HG02623 (cell line): ENCODE results near the gene NSUN6.
A peak's percentile ranks its signal among the peaks of the same experiment; 100 is the strongest.

Experiments used
- ATAC-seq: cut with Tn5 transposase; IDR thresholded peaks from one replicate; pipeline ENCODE4 v1.9.1; 2021; ENCODE audit warnings: moderate library complexity; ENCODE audit not compliant: unreplicated experiment

NSUN6 gene

DNA sequence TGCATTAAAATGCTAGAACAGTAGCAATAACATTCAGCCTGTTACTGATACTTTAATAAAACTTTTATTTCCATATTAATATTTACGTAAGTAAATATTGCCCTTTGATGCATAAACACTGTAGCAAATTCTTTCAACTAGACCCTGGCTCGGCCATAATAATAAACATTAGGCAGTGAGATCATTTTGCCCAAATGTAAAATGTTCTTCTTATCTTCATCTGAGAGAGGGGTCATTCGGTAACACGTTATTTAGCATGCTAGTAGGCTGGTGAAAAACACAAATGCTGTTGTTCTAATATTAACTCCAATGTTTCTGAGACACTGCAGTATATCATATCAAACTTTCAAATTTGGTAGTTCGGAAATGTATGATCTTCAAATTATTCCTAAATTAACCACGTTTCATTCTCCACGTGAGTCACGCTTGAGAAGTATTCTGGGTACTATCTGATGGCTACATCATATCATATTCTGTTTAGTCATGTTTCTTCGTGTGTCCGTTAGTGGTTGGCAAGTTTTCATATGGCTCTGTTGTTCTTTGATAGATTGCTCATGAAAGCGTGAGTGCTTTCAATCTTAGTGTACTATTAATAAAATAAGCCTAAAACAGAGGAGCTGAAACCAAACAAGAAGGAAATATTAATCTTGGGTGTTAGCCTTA, 145.8 kb downstream of the NSUN6 start:
- ATAC-seq, result no peak

DNA sequence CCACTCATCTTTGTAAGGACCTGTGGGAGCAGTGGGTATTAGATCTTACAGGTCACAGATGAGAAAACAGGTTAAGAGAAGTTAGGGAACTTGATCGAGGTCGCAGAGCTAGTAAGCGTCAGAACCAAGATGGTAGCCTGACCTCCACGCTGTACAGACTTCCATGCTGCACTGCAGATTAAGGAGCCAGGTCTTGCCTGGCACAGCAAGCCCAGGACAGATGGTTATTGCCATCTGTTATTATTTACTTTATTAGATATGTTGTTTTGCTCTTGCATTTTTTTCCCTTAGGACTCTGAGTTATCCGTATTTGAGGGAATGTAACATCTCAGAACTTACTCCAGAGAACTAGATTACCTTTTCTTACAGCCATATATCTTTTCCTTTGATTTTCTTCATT, 147.2 kb downstream of the NSUN6 start:
- ATAC-seq, result no peak

DNA sequence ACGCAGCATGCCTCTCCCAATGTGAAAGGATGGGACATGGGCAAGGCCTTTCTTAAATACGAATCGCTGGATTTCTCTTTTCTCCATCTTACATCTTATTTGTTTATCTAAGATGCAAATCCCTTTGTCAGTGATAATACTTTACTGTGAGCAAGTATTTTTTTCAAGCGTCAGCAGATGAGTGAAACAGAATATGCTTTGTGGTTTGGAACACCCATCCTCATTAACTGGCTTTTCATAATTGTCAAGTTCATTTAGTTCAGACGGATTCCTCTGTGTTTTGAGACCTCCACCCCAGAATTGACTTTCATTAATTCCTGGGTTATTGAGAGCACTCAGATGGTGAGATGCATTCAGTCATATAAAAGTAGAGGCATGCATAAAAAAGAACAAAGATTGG, 149.8 kb downstream of the NSUN6 start:
- ATAC-seq, result no peak

DNA sequence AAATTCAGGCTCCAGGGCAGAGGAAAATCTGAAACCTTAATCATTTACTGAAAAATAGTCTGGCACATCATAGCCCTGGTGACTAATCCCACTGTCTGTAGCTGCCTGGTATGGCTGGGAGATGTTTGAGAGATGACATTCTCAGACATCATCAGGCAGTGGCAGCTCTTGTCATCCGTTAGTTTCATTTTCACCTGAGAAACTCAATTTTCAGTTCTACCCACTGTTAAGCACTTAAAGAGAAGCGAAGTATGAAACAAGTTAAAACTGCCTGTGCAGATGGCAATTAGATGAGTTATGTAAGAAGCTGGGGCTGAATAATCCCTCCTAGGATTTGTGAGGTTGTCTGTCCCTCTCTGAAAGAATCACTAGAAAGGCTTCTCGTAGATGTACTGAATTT, 150.2 kb downstream of the NSUN6 start:
- ATAC-seq, result peak; percentile 85

DNA sequence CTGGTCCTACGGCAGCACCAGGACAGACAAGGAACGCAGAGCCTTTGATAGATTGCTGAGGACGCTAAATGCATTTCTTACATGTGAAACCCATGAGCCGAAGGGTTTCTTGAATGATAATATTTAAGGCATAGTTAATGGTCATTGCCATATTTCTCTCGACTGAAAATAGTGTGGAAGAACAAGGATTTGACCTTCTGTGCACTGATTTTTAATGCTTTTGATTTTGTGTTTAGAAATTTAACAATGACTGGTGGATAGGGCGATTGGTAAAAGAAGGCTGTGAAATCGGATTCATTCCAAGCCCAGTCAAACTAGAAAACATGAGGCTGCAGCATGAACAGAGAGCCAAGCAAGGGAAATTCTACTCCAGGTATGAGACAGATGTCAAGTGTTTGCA, 150.8 kb downstream of the NSUN6 start:
- no peak for ATAC-seq

DNA sequence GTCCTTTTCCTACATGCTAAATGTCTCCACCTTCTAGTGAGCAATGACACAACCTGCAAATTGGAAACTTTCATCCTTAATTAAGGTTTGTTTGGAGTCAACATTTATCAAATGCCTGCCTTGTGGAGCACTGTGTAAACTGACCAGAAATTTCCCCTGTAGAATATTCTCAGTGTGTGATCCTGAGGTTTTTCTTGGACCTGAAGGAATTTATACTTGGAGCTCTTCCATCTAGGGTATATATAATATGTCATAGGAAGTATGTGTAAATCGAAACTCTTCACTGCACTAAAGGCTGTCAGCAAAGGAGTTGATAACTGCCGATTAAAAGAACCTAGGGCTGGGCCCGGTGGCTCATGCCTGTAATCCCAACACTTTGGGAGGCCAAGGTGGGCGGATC, 152.4 kb downstream of the NSUN6 start:
- no peak for ATAC-seq

DNA sequence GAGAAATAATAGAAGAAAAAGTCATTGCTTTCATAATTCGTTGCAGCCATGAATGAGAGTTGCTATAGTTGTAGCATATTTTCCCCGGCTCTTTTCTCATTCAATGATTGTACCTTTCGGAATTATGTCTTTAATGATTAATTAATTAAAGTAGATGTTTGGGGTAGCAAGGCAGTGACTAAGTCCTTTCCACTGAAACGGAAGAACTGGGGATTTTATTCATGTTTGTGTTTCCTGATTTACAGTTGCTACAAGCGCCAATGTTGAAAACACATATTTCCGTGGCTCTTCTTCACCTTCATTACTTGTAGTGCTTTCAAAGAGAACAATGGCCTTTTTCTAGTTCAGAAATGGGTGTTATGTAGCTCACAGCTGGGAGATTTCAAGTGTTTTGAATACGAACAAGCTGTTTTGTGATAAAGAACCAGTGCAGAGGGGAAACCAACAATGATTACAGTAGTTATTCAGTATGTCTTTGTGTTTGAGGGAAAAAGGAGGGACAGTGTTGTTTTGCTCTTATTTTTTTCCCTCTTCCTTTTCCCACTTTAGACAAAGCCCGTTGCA, 153.5 kb downstream of the NSUN6 start:
- no peak for ATAC-seq
